A549 (cell line): Measurements from ENCODE around the gene FOXM1. TPM values are rescaled to one million over a fixed set of nuclear protein-coding genes. Genes with fewer than 3 reads are reported as not detected.
A peak's percentile ranks its signal among the peaks of the same experiment; 100 is the strongest.

Experiments
- ATAC-seq, 2 experiments: fragments of 200-7000 bp in 1 of 2; fragments of >200 bp in 1 of 2; cut with Nextera tagmentation in 1 of 2; cut with Tn5 transposase in 1 of 2; 3 replicates each; pipeline versions ENCODE4 v1.8.0 to v1.9.1; 2018 to 2020; ENCODE audit warnings: mild to moderate bottlenecking in 1 of 2, moderate library complexity in 1 of 2
- CTCF ChIA-PET: fragments of 300-600 bp; sonication (Branson Sonifier 250); formaldehyde crosslinking; extraction: SDS; loops from one replicate; lab custom pipeline; 2021; ENCODE audit warnings: antibody characterized with exemption, inconsistent platforms; lab: Yijun Ruan, JAX
- POLR2A ChIA-PET: fragments of 350-600 bp; formaldehyde crosslinking; extraction: SDS; loops from one replicate; lab custom pipeline; 2021; ENCODE audit warnings: antibody characterized with exemption, inconsistent platforms; lab: Yijun Ruan, JAX
- DNase-seq, 2 experiments: peaks; one replicate each; pipeline versions ENCODE4 v3.0.0 to v3.0.0-alpha.2; 2011 to 2016; ENCODE audit warnings: low read depth in 1 of 2, low spot score in 1 of 2
- FAIRE-seq: peaks from 2 replicates; lab custom pipeline; 2011; peaks lifted over from hg19 to GRCh38; lab: Jason Lieb, UNC
- H3K27ac ChIP-seq, 2 experiments: fragments of >200 bp; sonication (Bioruptor Twin); formaldehyde crosslinking; 3 replicates each; pipeline ENCODE4 v1.5.1; 2016 to 2017
- H3K4me1 ChIP-seq: fragments of >200 bp; sonication (Bioruptor Twin); formaldehyde crosslinking; 3 replicates; pipeline ENCODE4 v1.6.1; 2016
- H3K4me2 ChIP-seq: fragments of >200 bp; sonication (Bioruptor Twin); formaldehyde crosslinking; 3 replicates; pipeline ENCODE4 v1.6.1; 2016
- H3K4me3 ChIP-seq: fragments of >200 bp; sonication (Bioruptor Twin); formaldehyde crosslinking; 3 replicates; pipeline ENCODE4 v1.5.1; 2016
- H3K9me3 ChIP-seq: fragments of >200 bp; sonication (Bioruptor Twin); formaldehyde crosslinking; 3 replicates; pipeline ENCODE4 v1.6.1; 2016
- ATOH8 ChIP-seq: fragments of 250-450 bp; sonication (Bioruptor Pico); IDR thresholded peaks from 2 replicates; pipeline ENCODE4 v1.5.0; 2020; ENCODE audit warnings: low read depth, mild to moderate bottlenecking, moderate library complexity
- CBX8 ChIP-seq: fragments of 200-600 bp; sonication (generic); IDR thresholded peaks from 2 replicates; pipeline ENCODE4 v1.6.1; 2016
- CEBPB ChIP-seq, 2 experiments: fragments of >200 bp in 1 of 2; sonication (Bioruptor Twin) in 1 of 2; formaldehyde crosslinking in 1 of 2; IDR thresholded peaks; 2 replicates each; pipeline ENCODE4 v1.6.1; 2012 to 2016
- CHD2 ChIP-seq: fragments of 150-350 bp; IDR thresholded peaks from 2 replicates; pipeline ENCODE4 v1.6.1; 2014; ENCODE audit warnings: low read length; ENCODE audit not compliant: partially characterized antibody
- CHD4 ChIP-seq: fragments of 200-600 bp; sonication (generic); IDR thresholded peaks from 2 replicates; pipeline ENCODE4 v1.6.1; 2016; ENCODE audit warnings: antibody characterized with exemption, mild to moderate bottlenecking, borderline replicate concordance
- CTCF ChIP-seq: fragments of >200 bp; sonication (Bioruptor Twin); formaldehyde crosslinking; IDR thresholded peaks from 3 replicates; pipeline ENCODE4 v1.5.1; 2016
- EP300 ChIP-seq, 2 experiments: fragments of >200 bp; sonication (Bioruptor Twin); formaldehyde crosslinking; IDR thresholded peaks; 2 replicates in 1 of 2; 3 replicates in 1 of 2; pipeline ENCODE4 v1.6.1; 2016 to 2017
- FOSB ChIP-seq: fragments of 250-450 bp; sonication (Bioruptor Pico); IDR thresholded peaks from 2 replicates; pipeline ENCODE4 v1.5.0; 2020; ENCODE audit warnings: mild to moderate bottlenecking, moderate library complexity
- GATA3 ChIP-seq: IDR thresholded peaks from 2 replicates; pipeline ENCODE4 v1.6.1; 2012; ENCODE audit warnings: borderline replicate concordance
- HOXA7 ChIP-seq: fragments of 250-450 bp; sonication (Bioruptor Pico); IDR thresholded peaks from 2 replicates; pipeline ENCODE4 v1.5.0; 2020; ENCODE audit warnings: mild to moderate bottlenecking, moderate library complexity
- HOXB5 ChIP-seq: fragments of 250-450 bp; sonication (Bioruptor Pico); IDR thresholded peaks from 2 replicates; pipeline ENCODE4 v1.5.0; 2020; ENCODE audit warnings: mild to moderate bottlenecking, moderate library complexity
- JUN ChIP-seq, 2 experiments: fragments of >200 bp; sonication (Bioruptor Twin); formaldehyde crosslinking; IDR thresholded peaks; 2 replicates in 1 of 2; 3 replicates in 1 of 2; pipeline ENCODE4 v1.6.1; 2016 to 2017
- JUNB ChIP-seq: fragments of >200 bp; sonication (Bioruptor Twin); formaldehyde crosslinking; IDR thresholded peaks from 2 replicates; pipeline ENCODE4 v1.6.1; 2016
- KDM1A ChIP-seq: fragments of 200-600 bp; sonication (generic); IDR thresholded peaks from 2 replicates; pipeline ENCODE4 v1.6.1; 2016; ENCODE audit warnings: low read depth, mild to moderate bottlenecking
- MAX ChIP-seq: IDR thresholded peaks from 2 replicates; pipeline ENCODE4 v1.6.1; 2012
- MAZ ChIP-seq: fragments of 150-350 bp; IDR thresholded peaks from 2 replicates; pipeline ENCODE4 v1.6.1; 2014; ENCODE audit warnings: antibody characterized with exemption, low read depth, low read length, borderline replicate concordance
- NPAS2 ChIP-seq: fragments of 250-450 bp; sonication (Bioruptor Pico); IDR thresholded peaks from 2 replicates; pipeline ENCODE4 v1.8.0; 2022; ENCODE audit warnings: mild to moderate bottlenecking, moderate library complexity, borderline replicate concordance
- NR3C1 ChIP-seq: fragments of >200 bp; sonication (Bioruptor Twin); formaldehyde crosslinking; IDR thresholded peaks from 3 replicates; pipeline ENCODE4 v1.6.1; 2017
- PHF8 ChIP-seq: fragments of 200-600 bp; sonication (generic); IDR thresholded peaks from 2 replicates; pipeline ENCODE4 v1.6.1; 2016; ENCODE audit warnings: low read depth, mild to moderate bottlenecking, antibody characterized with exemption, moderate library complexity, borderline replicate concordance
- POLR2A ChIP-seq: IDR thresholded peaks from 2 replicates; pipeline ENCODE4 v1.6.1; 2012; ENCODE audit warnings: mild to moderate bottlenecking, low read length
- POLR2AphosphoS2 ChIP-seq: conservative IDR thresholded peaks from 2 replicates; pipeline ENCODE4 v1.6.1; 2012; ENCODE audit warnings: low read length, improper control_type of control experiment, inconsistent platforms
- RCOR1 ChIP-seq: fragments of 150-350 bp; IDR thresholded peaks from 2 replicates; pipeline ENCODE4 v1.6.1; 2014; ENCODE audit warnings: antibody characterized with exemption, low read length, low read depth
- RFX5 ChIP-seq: fragments of 450-650 bp; IDR thresholded peaks from 2 replicates; pipeline ENCODE4 v1.7.1; 2014; ENCODE audit warnings: antibody characterized with exemption, mild to moderate bottlenecking, moderate library complexity
- SMC3 ChIP-seq: fragments of >200 bp; sonication (Bioruptor Twin); formaldehyde crosslinking; IDR thresholded peaks from 3 replicates; pipeline ENCODE4 v1.6.1; 2018; ENCODE audit warnings: inconsistent platforms
- TP53 ChIP-seq: fragments of 250-450 bp; sonication (Bioruptor Pico); IDR thresholded peaks from 2 replicates; pipeline ENCODE4 v1.5.0; 2021; ENCODE audit warnings: mild to moderate bottlenecking, moderate library complexity
- ZFP36 ChIP-seq: fragments of 450-650 bp; IDR thresholded peaks from 2 replicates; pipeline ENCODE4 v1.6.1; 2014; ENCODE audit warnings: borderline replicate concordance; ENCODE audit not compliant: partially characterized antibody
- WGBS: methylation state at CpG from one replicate; pipeline ENCODE4 v1.1.6; 2017; ENCODE audit errors: missing lambda C conversion rate; 5-methylcytosine and 5-hydroxymethylcytosine counted together
- polyA plus RNA-seq, 4 experiments: library from polyadenylated mRNA; depleted of rRNA in 3 of 4; stranded (reverse); fragments of >200 nt; fragmentation: RNase III in 1 of 4; extraction: RNeasy Plus Mini Kit Qiagen cat#74134 plus additional on column Dnase treatment in 1 of 4; gene quantifications; 2 replicates in 3 of 4; 3 replicates in 1 of 4; pipeline ENCODE4 v1.2.3, GENCODE V29; 2011 to 2017
- TF ChIP-seq, protein P1 (sequence below): IDR thresholded peaks from 2 replicates; pipeline ENCODE4 v1.6.1; 2012
- TF ChIP-seq, protein P2 (sequence below): fragments of >200 bp; sonication (Bioruptor Twin); formaldehyde crosslinking; IDR thresholded peaks from 3 replicates; pipeline ENCODE4 v1.6.1; 2016
- TF ChIP-seq, protein P3 (sequence below): IDR thresholded peaks from 2 replicates; pipeline ENCODE4 v1.6.1; 2012; ENCODE audit warnings: low read depth, borderline replicate concordance
- TF ChIP-seq, protein P4 (sequence below): fragments of 200-600 bp; sonication (generic); IDR thresholded peaks from 2 replicates; pipeline ENCODE4 v1.6.1; 2016; ENCODE audit warnings: antibody characterized with exemption, mild to moderate bottlenecking, moderate library complexity

FOXM1 gene
- polyA plus RNA-seq, 2 of the 4 experiments (the other 2 are of a cell fraction), result 40.3 to 84.0 TPM

GRCh38 chr12:2890388-2891239, 13.6 kb upstream of the FOXM1 start, which contains the start of gene TULP3:
Gene TULP3 (plus strand): TSS chr12:2890891. CDS start chr12:2890948, 57 bp downstream.
- WGBS, result 3% methylated on average over 38 of the region's 83 CpGs
- peaks cover 28% of the 10 kb centered on the region for H3K4me1 ChIP-seq
- H3K9me3 ChIP-seq, result no peaks in the 10 kb centered on the region
- peak; percentile 95 to 96 for ATAC-seq
- ChIA-PET CTCF (interaction anchor here (1.3 to 3.8 kb wide), 5 partner anchors 10 to 144 kb away, joined by 4 to 16 read pairs (median 5); no protein-coding TSS in a partner anchor), POLR2A (interaction anchor here (1.0 to 2.2 kb wide), 6 partner anchors 13 to 151 kb away, joined by 3 to 14 read pairs (median 3); partner anchors contain the start of genes FOXM1, RHNO1 and TEAD4)
- peak within 1 kb of the TSS; percentile 86 for H3K4me3 ChIP-seq
- H3K4me2 ChIP-seq, result peak within 1 kb of the TSS; percentile 88
- peak; percentile 96 to 98 for DNase-seq
- H3K27ac ChIP-seq, result peak within 1 kb of the TSS; percentile 87 to 89
- FAIRE-seq, result peak; percentile 86
- no peak for TF ChIP-seq NPAS2 (CRISPR knock-in tag)
- TF ChIP-seq, protein P1, sequence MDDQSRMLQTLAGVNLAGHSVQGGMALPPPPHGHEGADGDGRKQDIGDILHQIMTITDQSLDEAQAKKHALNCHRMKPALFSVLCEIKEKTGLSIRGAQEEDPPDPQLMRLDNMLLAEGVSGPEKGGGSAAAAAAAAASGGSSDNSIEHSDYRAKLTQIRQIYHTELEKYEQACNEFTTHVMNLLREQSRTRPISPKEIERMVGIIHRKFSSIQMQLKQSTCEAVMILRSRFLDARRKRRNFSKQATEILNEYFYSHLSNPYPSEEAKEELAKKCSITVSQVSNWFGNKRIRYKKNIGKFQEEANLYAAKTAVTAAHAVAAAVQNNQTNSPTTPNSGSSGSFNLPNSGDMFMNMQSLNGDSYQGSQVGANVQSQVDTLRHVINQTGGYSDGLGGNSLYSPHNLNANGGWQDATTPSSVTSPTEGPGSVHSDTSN, result no peak
- TF ChIP-seq HOXA7 (CRISPR knock-in tag), result peak; percentile 87; the same call in 1 of the 2 replicates
- no peak for TF ChIP-seq CEBPB (IDR thresholded peaks at IDR 0.05)
- peak; percentile 85 for TF ChIP-seq RFX5
- no peak for TF ChIP-seq POLR2AphosphoS2
- TF ChIP-seq, protein P2, sequence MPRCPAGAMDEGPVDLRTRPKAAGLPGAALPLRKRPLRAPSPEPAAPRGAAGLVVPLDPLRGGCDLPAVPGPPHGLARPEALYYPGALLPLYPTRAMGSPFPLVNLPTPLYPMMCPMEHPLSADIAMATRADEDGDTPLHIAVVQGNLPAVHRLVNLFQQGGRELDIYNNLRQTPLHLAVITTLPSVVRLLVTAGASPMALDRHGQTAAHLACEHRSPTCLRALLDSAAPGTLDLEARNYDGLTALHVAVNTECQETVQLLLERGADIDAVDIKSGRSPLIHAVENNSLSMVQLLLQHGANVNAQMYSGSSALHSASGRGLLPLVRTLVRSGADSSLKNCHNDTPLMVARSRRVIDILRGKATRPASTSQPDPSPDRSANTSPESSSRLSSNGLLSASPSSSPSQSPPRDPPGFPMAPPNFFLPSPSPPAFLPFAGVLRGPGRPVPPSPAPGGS, result 0 out of 3 replicates have a peak, but pooled peaks have one; percentile 18
- no peak for TF ChIP-seq KDM1A
- peak; percentile 19; the same call in 1 of the 2 replicates for TF ChIP-seq HOXB5
- TF ChIP-seq, protein P3, sequence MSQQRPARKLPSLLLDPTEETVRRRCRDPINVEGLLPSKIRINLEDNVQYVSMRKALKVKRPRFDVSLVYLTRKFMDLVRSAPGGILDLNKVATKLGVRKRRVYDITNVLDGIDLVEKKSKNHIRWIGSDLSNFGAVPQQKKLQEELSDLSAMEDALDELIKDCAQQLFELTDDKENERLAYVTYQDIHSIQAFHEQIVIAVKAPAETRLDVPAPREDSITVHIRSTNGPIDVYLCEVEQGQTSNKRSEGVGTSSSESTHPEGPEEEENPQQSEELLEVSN, result peak; percentile 94
- no peak for TF ChIP-seq EP300 (IDR thresholded peaks at IDR 0.05)
- TF ChIP-seq POLR2A, result peak; percentile 75
- no peak for TF ChIP-seq CHD2
- TF ChIP-seq CBX8, result no peak
- TF ChIP-seq CHD4, result no peak
- no peak for TF ChIP-seq GATA3
- no peak for TF ChIP-seq MAZ
- peak; percentile 51; the same call in 1 of the 2 replicates for TF ChIP-seq TP53 (CRISPR knock-in tag)
- no peak for TF ChIP-seq RCOR1
- no peak for TF ChIP-seq SMC3
- TF ChIP-seq ZFP36, result no peak
- TF ChIP-seq NR3C1, result no peak
- no peak for TF ChIP-seq JUNB
- TF ChIP-seq, protein P4, sequence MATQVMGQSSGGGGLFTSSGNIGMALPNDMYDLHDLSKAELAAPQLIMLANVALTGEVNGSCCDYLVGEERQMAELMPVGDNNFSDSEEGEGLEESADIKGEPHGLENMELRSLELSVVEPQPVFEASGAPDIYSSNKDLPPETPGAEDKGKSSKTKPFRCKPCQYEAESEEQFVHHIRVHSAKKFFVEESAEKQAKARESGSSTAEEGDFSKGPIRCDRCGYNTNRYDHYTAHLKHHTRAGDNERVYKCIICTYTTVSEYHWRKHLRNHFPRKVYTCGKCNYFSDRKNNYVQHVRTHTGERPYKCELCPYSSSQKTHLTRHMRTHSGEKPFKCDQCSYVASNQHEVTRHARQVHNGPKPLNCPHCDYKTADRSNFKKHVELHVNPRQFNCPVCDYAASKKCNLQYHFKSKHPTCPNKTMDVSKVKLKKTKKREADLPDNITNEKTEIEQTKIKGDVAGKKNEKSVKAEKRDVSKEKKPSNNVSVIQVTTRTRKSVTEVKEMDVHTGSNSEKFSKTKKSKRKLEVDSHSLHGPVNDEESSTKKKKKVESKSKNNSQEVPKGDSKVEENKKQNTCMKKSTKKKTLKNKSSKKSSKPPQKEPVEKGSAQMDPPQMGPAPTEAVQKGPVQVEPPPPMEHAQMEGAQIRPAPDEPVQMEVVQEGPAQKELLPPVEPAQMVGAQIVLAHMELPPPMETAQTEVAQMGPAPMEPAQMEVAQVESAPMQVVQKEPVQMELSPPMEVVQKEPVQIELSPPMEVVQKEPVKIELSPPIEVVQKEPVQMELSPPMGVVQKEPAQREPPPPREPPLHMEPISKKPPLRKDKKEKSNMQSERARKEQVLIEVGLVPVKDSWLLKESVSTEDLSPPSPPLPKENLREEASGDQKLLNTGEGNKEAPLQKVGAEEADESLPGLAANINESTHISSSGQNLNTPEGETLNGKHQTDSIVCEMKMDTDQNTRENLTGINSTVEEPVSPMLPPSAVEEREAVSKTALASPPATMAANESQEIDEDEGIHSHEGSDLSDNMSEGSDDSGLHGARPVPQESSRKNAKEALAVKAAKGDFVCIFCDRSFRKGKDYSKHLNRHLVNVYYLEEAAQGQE, result no peak
- TF ChIP-seq PHF8, result peak; percentile 63
- peak; percentile 66; the same call in 1 of the 2 replicates for TF ChIP-seq ATOH8 (CRISPR knock-in tag)
- peak; percentile 74; the same call in 1 of the 2 replicates for TF ChIP-seq FOSB (CRISPR knock-in tag)
- TF ChIP-seq MAX, result peak; percentile 86
- TF ChIP-seq JUN (IDR thresholded peaks at IDR 0.05), result peak; percentile 24 to 52; a peak in 1 of 5 replicates
- no peak for TF ChIP-seq CTCF
